ENCODE data around the gene RC3H2.
"Not testable (repeated sequence)": the region's sequence is repeated elsewhere in the genome, so short reads cannot be mapped to it uniquely, and the experiment has no call there.

The RC3H2 gene

DNA sequence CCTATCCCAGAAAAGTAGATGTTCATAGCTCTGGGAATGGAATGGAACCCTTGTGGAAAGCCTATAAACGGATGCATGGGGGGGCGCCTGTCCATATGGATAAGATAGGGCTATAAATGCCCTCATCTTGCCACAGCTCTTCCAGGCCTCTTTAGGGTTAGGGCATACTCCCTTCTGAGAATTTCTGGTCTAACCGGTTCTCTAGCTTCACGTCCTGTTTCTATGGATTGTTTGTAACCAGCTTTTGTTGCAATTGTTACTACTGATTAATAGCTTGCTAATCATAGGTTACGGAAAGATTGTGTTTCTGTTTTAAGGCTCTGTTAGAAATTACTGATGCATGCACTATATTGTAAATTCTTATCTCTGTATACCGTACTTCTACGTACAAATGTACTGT is 95.9 kb downstream of the RC3H2 start:
- not testable (repeated sequence) for FAIRE-seq; DNase-seq (ENCODE audit: low spot score)

DNA sequence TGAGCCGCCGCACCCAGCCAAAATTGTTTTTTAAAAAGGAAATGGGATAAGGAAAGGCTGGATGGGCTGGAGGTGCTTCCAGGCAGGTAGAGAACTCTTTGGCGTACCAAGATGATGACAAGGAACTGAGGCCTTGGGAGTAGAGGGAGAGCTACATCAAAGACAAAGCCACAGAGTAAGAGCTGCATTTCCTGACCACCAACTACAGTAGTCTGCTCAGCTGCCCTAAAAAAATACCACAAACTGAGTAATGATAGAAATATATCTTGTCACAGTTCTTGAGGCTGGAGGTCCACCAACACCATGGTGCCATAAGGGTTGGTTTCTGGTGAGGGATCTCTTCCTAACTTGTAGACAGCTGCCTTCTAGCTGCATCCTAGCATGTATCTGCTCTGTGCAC is 97.0 kb downstream of the RC3H2 start:
- DNase-seq (ENCODE audit: low spot score) (no peak), FAIRE-seq (no peak)

DNA sequence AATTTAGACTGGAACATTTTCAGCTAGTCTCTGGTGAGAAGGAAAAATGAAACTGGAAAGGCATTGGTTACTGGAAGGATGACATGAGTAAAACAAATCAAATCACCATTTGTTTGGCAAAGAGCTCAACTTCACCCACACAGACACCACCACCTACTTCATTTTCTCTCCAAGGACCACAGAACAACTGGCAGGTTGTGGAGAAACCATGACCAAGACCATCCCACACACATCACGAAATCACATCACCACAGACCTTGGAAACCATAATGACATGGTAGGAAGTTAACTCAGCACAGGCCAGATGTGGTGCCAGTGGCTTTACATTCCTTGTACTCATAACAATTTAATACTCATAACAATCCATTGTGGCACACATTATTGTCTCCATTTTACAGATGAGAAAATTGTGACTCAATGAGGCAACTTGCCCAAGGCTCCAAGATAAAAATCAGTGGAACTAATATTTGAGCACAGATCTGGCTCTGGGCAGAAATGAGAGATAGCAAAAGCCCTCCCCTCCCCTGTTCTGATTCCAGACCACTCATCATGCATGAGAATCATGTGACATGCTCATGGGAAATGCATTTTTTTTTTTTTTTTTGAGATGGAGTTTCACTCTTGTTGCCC is 97.8 kb downstream of the RC3H2 start:
- DNase-seq (ENCODE audit: low spot score), result no peak
- FAIRE-seq, result no peak

GRCh38 chr9:122806661-122807060 is 98.5 kb downstream of the RC3H2 start:
- FAIRE-seq (no peak), DNase-seq (ENCODE audit: low spot score) (no peak)

DNA sequence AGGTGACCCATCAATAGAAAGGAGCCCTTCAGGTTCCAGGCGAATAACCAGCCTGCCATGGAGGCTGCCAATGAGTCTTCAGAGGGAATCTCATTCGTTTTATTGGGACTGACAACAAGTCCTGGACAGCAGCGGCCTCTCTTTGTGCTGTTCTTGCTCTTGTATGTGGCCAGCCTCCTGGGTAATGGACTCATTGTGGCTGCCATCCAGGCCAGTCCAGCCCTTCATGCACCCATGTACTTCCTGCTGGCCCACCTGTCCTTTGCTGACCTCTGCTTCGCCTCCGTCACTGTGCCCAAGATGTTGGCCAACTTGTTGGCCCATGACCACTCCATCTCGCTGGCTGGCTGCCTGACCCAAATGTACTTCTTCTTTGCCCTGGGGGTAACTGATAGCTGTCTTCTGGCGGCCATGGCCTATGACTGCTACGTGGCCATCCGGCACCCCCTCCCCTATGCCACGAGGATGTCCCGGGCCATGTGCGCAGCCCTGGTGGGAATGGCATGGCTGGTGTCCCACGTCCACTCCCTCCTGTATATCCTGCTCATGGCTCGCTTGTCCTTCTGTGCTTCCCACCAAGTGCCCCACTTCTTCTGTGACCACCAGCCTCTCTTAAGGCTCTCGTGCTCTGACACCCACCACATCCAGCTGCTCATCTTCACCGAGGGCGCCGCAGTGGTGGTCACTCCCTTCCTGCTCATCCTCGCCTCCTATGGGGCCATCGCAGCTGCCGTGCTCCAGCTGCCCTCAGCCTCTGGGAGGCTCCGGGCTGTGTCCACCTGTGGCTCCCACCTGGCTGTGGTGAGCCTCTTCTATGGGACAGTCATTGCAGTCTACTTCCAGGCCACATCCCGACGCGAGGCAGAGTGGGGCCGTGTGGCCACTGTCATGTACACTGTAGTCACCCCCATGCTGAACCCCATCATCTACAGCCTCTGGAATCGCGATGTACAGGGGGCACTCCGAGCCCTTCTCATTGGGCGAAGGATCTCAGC is 104.8 kb downstream of the RC3H2 start, which contains the start of gene OR1K1:
Gene OR1K1 (plus strand): TSS at position 58 of the 995 bp plus-strand sequence. CDS start 0 bp downstream, at position 58.
- FAIRE-seq (no peak), DNase-seq (ENCODE audit: low spot score) (no peak)

- DNase-seq (ENCODE audit: low spot score) (no peak), FAIRE-seq (no peak)
Measured at GRCh38 chr9:122797316-122798063, 107.7 kb downstream of the RC3H2 start.
